Activated CD8-positive, alpha-beta T cell treated with anti-CD3 and anti-CD28 coated beads, Interleukin-2, amount 10 ng/mL, durations not matched to agents 7 days and 5 days (primary cell): Measurements from ENCODE around the gene GPR153. TPM values are rescaled to one million over a fixed set of nuclear protein-coding genes. Genes with fewer than 3 reads are reported as not detected.

ENCODE experiments used
- ATAC-seq: fragments of 150-1000 bp; cut with Tn5 transposase; one replicate; pipeline ENCODE4 v1.10.0; 2021; ENCODE audit warnings: moderate library complexity
- CTCF ChIA-PET: fragments of 350-600 bp; sonication (Branson Sonifier 250); formaldehyde crosslinking; loops from one replicate; lab custom pipeline; 2021; ENCODE audit warnings: antibody characterized with exemption; lab: Charles Lee
- POLR2A ChIA-PET: fragments of 350-600 bp; sonication (Branson Sonifier 250); formaldehyde crosslinking; loops from one replicate; lab custom pipeline; 2021; ENCODE audit warnings: antibody characterized with exemption; lab: Charles Lee
- DNase-seq: peaks from one replicate; pipeline ENCODE4 v3.0.0-alpha.2; 2020
- H3K27ac Mint-ChIP-seq: one replicate; pipeline ENCODE4 v1.8.0; 2021; ENCODE audit warnings: mild to moderate bottlenecking, mixed read lengths
- H3K27me3 Mint-ChIP-seq: one replicate; pipeline ENCODE4 v1.8.0; 2021; ENCODE audit warnings: low read depth, mixed read lengths
- H3K36me3 Mint-ChIP-seq: one replicate; pipeline ENCODE4 v1.8.0; 2021; ENCODE audit warnings: low read depth, mixed read lengths
- H3K4me1 Mint-ChIP-seq: one replicate; pipeline ENCODE4 v1.8.0; 2021; ENCODE audit warnings: low read depth, mixed read lengths
- H3K4me3 Mint-ChIP-seq: one replicate; pipeline ENCODE4 v1.8.0; 2021; ENCODE audit warnings: mild to moderate bottlenecking, mixed read lengths
- H3K9me3 Mint-ChIP-seq: one replicate; pipeline ENCODE4 v1.8.0; 2022; ENCODE audit warnings: mixed read lengths; ENCODE audit not compliant: insufficient read depth
- total RNA-seq, 2 experiments: library from RNA; stranded (reverse); gene quantifications; one replicate each; pipeline ENCODE4 v1.2.3, GENCODE V29; 2021

GPR153 gene
- total RNA-seq, 2 experiments from 2014 or later = 0.99 to 1.0 TPM

- CTCF ChIA-PET = interaction anchor here (1.5 kb wide), 1 partner anchor 34 kb away, joined by 7 read pairs; no protein-coding TSS in a partner anchor
- H3K4me3 Mint-ChIP-seq = no peak overlapping the region
Observed at GRCh38 chr1:6211731-6212130, 49.2 kb downstream of the GPR153 start.

DNA sequence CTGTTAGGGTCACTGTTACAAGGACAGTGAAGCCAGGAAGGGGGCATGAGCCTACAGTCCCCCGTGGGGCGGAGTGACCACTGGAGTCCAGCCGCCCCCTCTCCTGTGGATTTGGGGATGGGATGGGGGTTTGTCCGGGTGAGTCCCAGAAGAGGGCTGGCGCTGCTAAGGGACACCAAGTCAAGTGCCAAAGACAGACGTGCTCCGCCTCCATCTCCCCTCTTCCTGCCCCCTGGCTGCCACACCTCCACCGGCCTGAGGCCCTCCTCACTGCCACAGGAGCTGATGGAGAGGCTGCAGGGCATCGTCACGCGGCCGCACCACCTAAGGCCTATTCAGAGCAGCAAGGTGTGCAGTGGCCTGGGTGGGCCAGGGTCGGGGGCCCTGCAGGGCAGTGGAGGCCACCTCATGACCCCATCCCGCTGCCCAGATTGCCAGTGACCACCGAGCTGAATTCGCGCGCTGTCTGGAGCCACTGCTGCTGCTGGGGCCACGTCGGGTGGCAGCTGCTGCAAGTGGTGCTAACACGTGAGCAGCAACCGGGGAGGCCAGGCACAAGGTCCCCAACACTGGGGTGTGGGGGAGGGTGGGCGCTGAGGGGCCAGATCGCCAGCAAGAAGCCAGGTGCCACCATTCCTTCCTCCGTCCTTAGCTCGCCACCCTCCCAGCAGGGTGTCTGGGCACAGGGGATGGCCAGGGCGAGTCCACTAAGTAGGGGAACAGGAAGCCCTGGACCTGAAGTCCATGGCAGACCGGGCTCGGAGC lies 50.1 kb downstream of the GPR153 start:
- ChIA-PET POLR2A (no interaction called here), CTCF (no interaction called here)
- ATAC-seq (no peak), DNase-seq (no peak)
- no peak overlapping the region for H3K27ac Mint-ChIP-seq
- H3K4me3 Mint-ChIP-seq = no peak overlapping the region
- peaks cover 32% of the 10 kb centered on the region for H3K27me3 Mint-ChIP-seq
- H3K4me1 Mint-ChIP-seq = peaks cover 21% of the 10 kb centered on the region
- H3K9me3 Mint-ChIP-seq = no peaks in the 10 kb centered on the region
- no peaks in the 10 kb centered on the region for H3K36me3 Mint-ChIP-seq

More at GRCh38 chr1:6211731-6212130, 49.2 kb downstream of the GPR153 start:
- POLR2A ChIA-PET = no interaction called here
- DNase-seq (no peak), ATAC-seq (no peak)
- Mint-ChIP-seq H3K27ac (no peak overlapping the region), H3K27me3 (peaks cover 29% of the 10 kb centered on the region), H3K9me3 (no peaks in the 10 kb centered on the region), H3K36me3 (no peaks in the 10 kb centered on the region), H3K4me1 (peaks cover 17% of the 10 kb centered on the region)

DNA sequence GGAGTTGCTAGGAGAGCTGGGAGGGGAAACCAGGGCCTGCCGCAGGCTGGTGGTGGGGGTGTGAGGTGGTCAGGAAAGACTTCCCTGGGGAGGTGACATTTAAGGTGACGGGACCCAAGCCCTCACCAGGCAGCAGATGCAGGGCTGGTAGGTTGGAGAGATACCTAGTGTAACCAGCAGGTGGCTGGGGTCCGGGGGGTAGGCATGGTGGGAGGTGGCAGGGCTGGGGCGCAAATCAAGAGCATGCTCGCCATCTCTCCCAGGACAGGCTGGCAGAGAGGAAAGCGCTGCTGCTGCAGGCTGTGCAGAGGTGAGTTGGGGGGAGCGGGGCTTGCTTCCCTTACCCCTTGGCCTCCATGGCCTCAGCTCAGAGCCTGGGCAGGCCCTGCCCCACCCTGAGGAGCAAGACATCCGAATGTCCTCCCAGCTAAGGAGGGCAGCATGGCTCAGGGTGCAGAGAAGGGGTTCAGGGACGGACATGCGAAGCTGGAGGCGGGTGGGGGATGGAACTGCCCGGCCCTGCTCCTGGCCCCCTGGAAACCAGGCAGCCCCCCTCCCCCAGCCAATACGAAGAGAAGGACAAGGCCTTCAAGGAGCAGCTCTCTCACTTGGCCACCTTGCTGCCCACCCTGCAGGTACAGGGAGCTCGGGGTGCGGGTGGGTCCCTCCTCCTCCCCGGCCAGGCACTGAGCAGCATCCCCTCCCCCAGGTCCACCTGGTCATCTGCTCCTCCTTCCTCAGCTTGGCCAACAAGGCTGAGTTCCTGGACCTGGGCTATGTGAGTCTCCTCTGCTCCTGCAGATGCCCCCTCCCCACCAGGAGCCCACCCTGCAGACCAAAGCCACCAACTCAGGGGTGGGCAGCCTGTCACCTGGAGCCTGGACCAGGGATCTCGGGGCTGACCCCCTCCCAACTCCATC lies 51.0 kb downstream of the GPR153 start:
- peak; percentile 34 for DNase-seq
- peaks cover 27% of the 10 kb centered on the region for H3K27me3 Mint-ChIP-seq
- H3K4me3 Mint-ChIP-seq = peak overlapping the region; percentile 15
- ChIA-PET CTCF (interaction anchor here (0.7 to 1.0 kb wide), 2 partner anchors 22 to 25 kb away, joined by 3 read pairs; no protein-coding TSS in a partner anchor), POLR2A (interaction anchor here (0.7 kb wide), 1 partner anchor 8 kb away, joined by 3 read pairs; no protein-coding TSS in a partner anchor)
- H3K36me3 Mint-ChIP-seq = no peaks in the 10 kb centered on the region
- H3K4me1 Mint-ChIP-seq = peaks cover 23% of the 10 kb centered on the region
- ATAC-seq = no peak
- H3K9me3 Mint-ChIP-seq = no peaks in the 10 kb centered on the region
- no peak overlapping the region for H3K27ac Mint-ChIP-seq

GRCh38 chr1:6208723-6209660 lies 51.9 kb downstream of the GPR153 start:
- ChIA-PET POLR2A (interaction anchor here (0.7 kb wide), 1 partner anchor 7 kb away, joined by 3 read pairs; no protein-coding TSS in a partner anchor), CTCF (interaction anchor here (1.0 kb wide), 1 partner anchor 26 kb away, joined by 3 read pairs; no protein-coding TSS in a partner anchor)
- no peak for DNase-seq
- peak overlapping the region; percentile 15 for H3K4me3 Mint-ChIP-seq
- H3K9me3 Mint-ChIP-seq = no peaks in the 10 kb centered on the region
- no peak overlapping the region for H3K27ac Mint-ChIP-seq
- peak; percentile 45 for ATAC-seq
- H3K4me1 Mint-ChIP-seq = peaks cover 27% of the 10 kb centered on the region
- peaks cover 27% of the 10 kb centered on the region for H3K27me3 Mint-ChIP-seq
- no peaks in the 10 kb centered on the region for H3K36me3 Mint-ChIP-seq

- CTCF ChIA-PET = interaction anchor here (2.0 to 2.1 kb wide), 2 partner anchors 18 to 39 kb away, joined by 4 to 7 read pairs; no protein-coding TSS in a partner anchor
- Mint-ChIP-seq H3K36me3 (no peaks in the 10 kb centered on the region), H3K4me1 (peaks cover 27% of the 10 kb centered on the region), H3K4me3 (no peak overlapping the region), H3K27me3 (peaks cover 25% of the 10 kb centered on the region), H3K9me3 (no peaks in the 10 kb centered on the region), H3K27ac (no peak overlapping the region)
- no peak for DNase-seq
- POLR2A ChIA-PET = no interaction called here
- no peak for ATAC-seq
Observed at GRCh38 chr1:6207921-6208320, 53.0 kb downstream of the GPR153 start.

- H3K27ac Mint-ChIP-seq = no peak overlapping the region
Observed at GRCh38 chr1:6207075-6207885, 53.6 kb downstream of the GPR153 start.

DNA sequence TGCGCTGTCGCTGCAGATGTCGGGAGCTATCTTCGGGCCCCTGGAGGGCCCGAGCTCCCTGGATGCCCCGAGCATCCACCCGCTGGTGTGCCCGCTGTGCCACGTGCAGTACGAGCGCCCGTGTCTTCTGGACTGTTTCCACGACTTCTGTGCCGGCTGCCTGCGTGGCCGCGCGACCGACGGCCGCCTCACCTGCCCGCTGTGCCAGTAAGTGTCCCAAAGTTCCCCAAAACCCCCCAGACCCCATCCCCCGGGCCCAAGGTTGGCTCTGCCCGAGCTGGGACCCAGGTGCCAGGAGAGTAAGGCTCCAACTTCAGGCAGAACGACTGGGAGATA lies 54.4 kb downstream of the GPR153 start:
- Mint-ChIP-seq H3K27ac (no peak overlapping the region), H3K27me3 (peaks cover 17% of the 10 kb centered on the region), H3K9me3 (no peaks in the 10 kb centered on the region), H3K4me1 (peaks cover 19% of the 10 kb centered on the region), H3K4me3 (peak overlapping the region; percentile 60), H3K36me3 (no peaks in the 10 kb centered on the region)
- CTCF ChIA-PET = interaction anchor here (1.0 to 3.4 kb wide), 11 partner anchors 8 to 41 kb away, joined by 3 to 20 read pairs (median 3); no protein-coding TSS in a partner anchor
- no peak for DNase-seq
- POLR2A ChIA-PET = interaction anchor here (0.6 to 3.4 kb wide), 4 partner anchors 14 to 179 kb away, joined by 3 to 11 read pairs (median 4); partner anchors contain the start of gene ICMT
- ATAC-seq = no peak

More at GRCh38 chr1:6207075-6207885, 53.6 kb downstream of the GPR153 start:
- no peak for DNase-seq
- H3K4me1 Mint-ChIP-seq = peaks cover 22% of the 10 kb centered on the region
- no peaks in the 10 kb centered on the region for H3K36me3 Mint-ChIP-seq
- peaks cover 20% of the 10 kb centered on the region for H3K27me3 Mint-ChIP-seq
- ChIA-PET CTCF (interaction anchor here (1.1 to 2.1 kb wide), 7 partner anchors 18 to 40 kb away, joined by 3 to 7 read pairs (median 3); no protein-coding TSS in a partner anchor), POLR2A (interaction anchor here (1.1 to 3.4 kb wide), 2 partner anchors 28 to 180 kb away, joined by 3 to 11 read pairs; partner anchors contain the start of gene ICMT)
- H3K4me3 Mint-ChIP-seq = no peak overlapping the region
- H3K9me3 Mint-ChIP-seq = no peaks in the 10 kb centered on the region
- ATAC-seq = no peak

- ATAC-seq (peak; percentile 65), DNase-seq (peak; percentile 52)
- CTCF ChIA-PET = interaction anchor here (1.0 to 3.4 kb wide), 12 partner anchors 8 to 41 kb away, joined by 3 to 20 read pairs (median 4); no protein-coding TSS in a partner anchor
- Mint-ChIP-seq H3K27me3 (peaks cover 17% of the 10 kb centered on the region), H3K4me1 (peaks cover 19% of the 10 kb centered on the region), H3K9me3 (no peaks in the 10 kb centered on the region), H3K36me3 (no peaks in the 10 kb centered on the region), H3K27ac (no peak within 1 kb of the TSS), H3K4me3 (peak within 1 kb of the TSS; percentile 60)
- POLR2A ChIA-PET = interaction anchor here (0.6 to 3.4 kb wide), 3 partner anchors 14 to 53 kb away, joined by 3 to 11 read pairs (median 4); partner anchors contain the start of gene ICMT
Observed at GRCh38 chr1:6205849-6206519, 54.9 kb downstream of the GPR153 start, which contains the start of gene RNF207. Gene RNF207, plus strand, starts transcription at chr1:6206119. Its CDS starts 417 bp downstream, at chr1:6206536.

GRCh38 chr1:6202256-6202655 lies 58.6 kb downstream of the GPR153 start:
- H3K4me1 Mint-ChIP-seq = peaks cover 40% of the 10 kb centered on the region
- POLR2A ChIA-PET = interaction anchor here (0.6 kb wide), 1 partner anchor 7 kb away, joined by 3 read pairs; no protein-coding TSS in a partner anchor
- H3K27ac Mint-ChIP-seq = no peak overlapping the region
- peaks cover 12% of the 10 kb centered on the region for H3K36me3 Mint-ChIP-seq
- no peak overlapping the region for H3K4me3 Mint-ChIP-seq
- ATAC-seq (no peak), DNase-seq (no peak)
- H3K9me3 Mint-ChIP-seq = no peaks in the 10 kb centered on the region
- peaks cover 8% of the 10 kb centered on the region for H3K27me3 Mint-ChIP-seq
- CTCF ChIA-PET = interaction anchor here (1.2 kb wide), 1 partner anchor 192 kb away, joined by 3 read pairs; no protein-coding TSS in a partner anchor
